CD14-positive monocyte (primary cell): ENCODE data around the gene AAR2. TPM values are rescaled to one million over a fixed set of nuclear protein-coding genes. Genes with fewer than 3 reads are reported as not detected.

ENCODE experiments used
- DNase-seq, 3 donors: peaks; one replicate each; pipeline ENCODE4 v3.0.0-alpha.2; 2011 to 2022
- H2AFZ ChIP-seq: 2 replicates; pipeline ENCODE4 v1.6.0; 2012; ENCODE audit warnings: mild to moderate bottlenecking, low read depth, low read length, inconsistent platforms; ENCODE audit not compliant: insufficient read depth, poor library complexity, severe bottlenecking
- H3K27ac ChIP-seq, 2 donors: 1 replicate in 1 of 2; 2 replicates in 1 of 2; pipeline ENCODE4 v1.5.1; 2012 to 2013; ENCODE audit warnings: low read length in 2 of 2, control low read depth in 1 of 2, inconsistent platforms in 1 of 2, low read depth in 1 of 2, mild to moderate bottlenecking in 1 of 2
- H3K27me3 ChIP-seq, 2 donors: one replicate each; pipeline versions ENCODE4 v1.6.0 to v1.6.1; 2011 to 2013; ENCODE audit warnings: low read length in 2 of 2; ENCODE audit not compliant: control insufficient read depth in 2 of 2, insufficient read depth in 2 of 2
- H3K36me3 ChIP-seq, 2 donors: replicated peaks in 1 of 2; 1 replicate in 1 of 2; 2 replicates in 1 of 2; pipeline versions ENCODE4 v1.5.1 to v1.6.1; 2012 to 2013; ENCODE audit warnings: low read length in 2 of 2, control low read depth in 1 of 2, inconsistent platforms in 1 of 2, mild to moderate bottlenecking in 1 of 2; ENCODE audit not compliant: insufficient read depth in 2 of 2, control insufficient read depth in 1 of 2
- H3K4me1 ChIP-seq, 2 donors: 1 replicate in 1 of 2; 2 replicates in 1 of 2; pipeline versions ENCODE4 v1.5.1 to v1.6.1; 2012 to 2013; ENCODE audit warnings: low read length in 2 of 2, control low read depth in 1 of 2, inconsistent platforms in 1 of 2, mild to moderate bottlenecking in 1 of 2, moderate library complexity in 1 of 2; ENCODE audit not compliant: insufficient read depth in 2 of 2, control insufficient read depth in 1 of 2
- H3K4me2 ChIP-seq: replicated peaks from 2 replicates; pipeline ENCODE3; 2012; ENCODE audit warnings: low read length, moderate library complexity, mild to moderate bottlenecking; ENCODE audit not compliant: poor library complexity, severe bottlenecking; ENCODE audit errors: extremely low read depth
- H3K4me3 ChIP-seq, 3 experiments: fragments of 200-600 bp in 1 of 3; sonication (generic) in 1 of 3; replicated peaks in 1 of 3; 1 replicate in 2 of 3; 2 replicates in 1 of 3; pipeline ENCODE4 v1.5.1; 2011 to 2013; ENCODE audit warnings: low read length in 3 of 3, mild to moderate bottlenecking in 3 of 3, control low read depth in 2 of 3, low read depth in 2 of 3, inconsistent platforms in 1 of 3, moderate library complexity in 1 of 3
- H3K79me2 ChIP-seq: 2 replicates; pipeline ENCODE4 v1.6.0; 2012; ENCODE audit warnings: mild to moderate bottlenecking, control low read depth, inconsistent platforms, low read length, moderate library complexity; ENCODE audit not compliant: insufficient read depth
- H3K9ac ChIP-seq: 2 replicates; pipeline ENCODE4 v1.6.0; 2017; ENCODE audit warnings: low read length, mild to moderate bottlenecking; ENCODE audit not compliant: insufficient read depth, poor library complexity, severe bottlenecking
- H3K9me3 ChIP-seq, 2 donors: replicated peaks in 1 of 2; 1 replicate in 1 of 2; 2 replicates in 1 of 2; pipeline versions ENCODE4 v1.5.1 to v1.6.1; 2012 to 2013; ENCODE audit warnings: low read length in 2 of 2, control low read depth in 1 of 2; ENCODE audit not compliant: control insufficient read depth in 1 of 2, insufficient read depth in 1 of 2
- H4K20me1 ChIP-seq: 2 replicates; pipeline ENCODE4 v1.6.0; 2012; ENCODE audit warnings: mild to moderate bottlenecking, low read length, control low read depth, moderate library complexity; ENCODE audit not compliant: insufficient read depth
- H3K27ac Mint-ChIP-seq, 7 donors: one replicate each; pipeline ENCODE4 v1.8.0; 2020; ENCODE audit warnings: mild to moderate bottlenecking in 7 of 7, mixed read lengths in 7 of 7, moderate library complexity in 6 of 7, inconsistent platforms in 2 of 7
- H3K27me3 Mint-ChIP-seq, 3 donors: one replicate each; pipeline ENCODE4 v1.8.0; 2021 to 2022; ENCODE audit warnings: low read depth in 3 of 3, mild to moderate bottlenecking in 3 of 3, mixed read lengths in 3 of 3, moderate library complexity in 3 of 3, inconsistent platforms in 1 of 3
- H3K36me3 Mint-ChIP-seq, 2 donors: one replicate each; pipeline ENCODE4 v1.8.0; 2020; ENCODE audit warnings: mixed read lengths in 2 of 2, inconsistent platforms in 1 of 2, mild to moderate bottlenecking in 1 of 2
- H3K4me1 Mint-ChIP-seq: one replicate; pipeline ENCODE4 v1.8.0; 2020; ENCODE audit warnings: mild to moderate bottlenecking, mixed read lengths
- H3K4me3 Mint-ChIP-seq, 2 donors: one replicate each; pipeline ENCODE4 v1.8.0; 2020; ENCODE audit warnings: mild to moderate bottlenecking in 2 of 2, mixed read lengths in 2 of 2, moderate library complexity in 1 of 2
- H3K9me3 Mint-ChIP-seq, 7 donors: one replicate each; pipeline ENCODE4 v1.8.0; 2020 to 2022; ENCODE audit warnings: mixed read lengths in 7 of 7, mild to moderate bottlenecking in 6 of 7, moderate library complexity in 6 of 7, inconsistent platforms in 2 of 7
- WGBS: methylation state at CpG from one replicate; pipeline ENCODE4 v1.1.5; 2013; ENCODE audit warnings: missing lambda C conversion rate; ENCODE audit not compliant: insufficient coverage; 5-methylcytosine and 5-hydroxymethylcytosine counted together
- intact Hi-C, 2 donors: fragments of 100-400 bp; cut with micrococcal nuclease; formaldehyde crosslinking; loops; one replicate each; pipeline versions ENCODE4 v1.15.0 to v1.15.1; 2023
- polyA plus RNA-seq, 3 donors: library from polyadenylated mRNA; depleted of rRNA in 1 of 3; unstranded in 2 of 3; stranded (reverse) in 1 of 3; fragments of 300-500 nt in 2 of 3; fragments of >200 nt in 1 of 3; fragmentation: Illumina TruSeq in 2 of 3; gene quantifications; 1 replicate in 2 of 3; 2 replicates in 1 of 3; pipeline ENCODE4 v1.2.3, GENCODE V29; 2012 to 2021
- TF ChIP-seq, protein P1 (sequence below): fragments of 200-600 bp; IDR thresholded peaks from one replicate; pipeline ENCODE4 v1.8.0; 2022; ENCODE audit warnings: antibody characterized with exemption, mild to moderate bottlenecking

AAR2 gene
- polyA plus RNA-seq, 3 donors = 9.1 to 48.8 (median 45.2) TPM

DNA sequence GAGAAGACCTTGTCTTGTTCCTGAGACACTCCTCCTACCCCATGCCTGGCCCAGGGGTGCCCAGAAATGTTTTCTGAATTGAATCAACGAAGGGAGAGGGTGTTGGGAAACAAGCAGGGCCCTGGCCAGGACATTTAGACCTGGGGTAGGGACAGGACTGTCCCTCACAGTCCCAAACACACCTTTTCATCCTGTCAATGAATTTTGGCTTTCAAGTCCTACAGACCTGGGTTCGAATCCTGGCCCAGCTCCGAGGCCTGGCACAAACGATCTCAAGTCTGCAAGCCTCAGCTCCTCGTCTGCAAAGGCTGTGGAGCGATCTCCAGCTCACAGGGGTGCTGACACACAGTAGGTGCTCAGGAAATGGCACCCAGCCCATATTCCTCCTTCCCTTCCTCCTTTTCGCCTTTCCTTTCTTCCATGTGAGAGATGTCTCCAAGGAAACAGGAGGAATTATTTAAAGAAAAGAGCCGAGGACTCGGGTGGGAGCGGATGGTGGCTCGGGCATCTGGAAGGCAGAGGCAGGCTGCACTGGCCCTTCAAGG is 62.6 kb downstream of the AAR2 start:
- TF ChIP-seq, protein P1, sequence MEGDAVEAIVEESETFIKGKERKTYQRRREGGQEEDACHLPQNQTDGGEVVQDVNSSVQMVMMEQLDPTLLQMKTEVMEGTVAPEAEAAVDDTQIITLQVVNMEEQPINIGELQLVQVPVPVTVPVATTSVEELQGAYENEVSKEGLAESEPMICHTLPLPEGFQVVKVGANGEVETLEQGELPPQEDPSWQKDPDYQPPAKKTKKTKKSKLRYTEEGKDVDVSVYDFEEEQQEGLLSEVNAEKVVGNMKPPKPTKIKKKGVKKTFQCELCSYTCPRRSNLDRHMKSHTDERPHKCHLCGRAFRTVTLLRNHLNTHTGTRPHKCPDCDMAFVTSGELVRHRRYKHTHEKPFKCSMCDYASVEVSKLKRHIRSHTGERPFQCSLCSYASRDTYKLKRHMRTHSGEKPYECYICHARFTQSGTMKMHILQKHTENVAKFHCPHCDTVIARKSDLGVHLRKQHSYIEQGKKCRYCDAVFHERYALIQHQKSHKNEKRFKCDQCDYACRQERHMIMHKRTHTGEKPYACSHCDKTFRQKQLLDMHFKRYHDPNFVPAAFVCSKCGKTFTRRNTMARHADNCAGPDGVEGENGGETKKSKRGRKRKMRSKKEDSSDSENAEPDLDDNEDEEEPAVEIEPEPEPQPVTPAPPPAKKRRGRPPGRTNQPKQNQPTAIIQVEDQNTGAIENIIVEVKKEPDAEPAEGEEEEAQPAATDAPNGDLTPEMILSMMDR = no peak
- Mint-ChIP-seq H3K36me3 (no peaks in the 10 kb centered on the region), H3K27ac (no peak overlapping the region), H3K27me3 (peaks cover 39 to 58% (median 39%) of the 10 kb centered on the region in 3 donors), H3K4me1 (peaks cover 5% of the 10 kb centered on the region), H3K9me3 (peaks cover 0 to 3% (median 0%) of the 10 kb centered on the region in 7 donors), H3K4me3 (no peak overlapping the region)
- Histone ChIP-seq H3K27ac (no peak overlapping the region), H3K4me3 (no peak overlapping the region), H3K79me2 (no peaks in the 10 kb centered on the region), H2AFZ (no peak overlapping the region), H3K36me3 (no peaks in the 10 kb centered on the region), H3K9ac (no peak overlapping the region), H3K27me3 (peaks cover 8 to 26% of the 10 kb centered on the region in 2 donors), H3K4me1 (no peaks in the 10 kb centered on the region), H3K9me3 (no peaks in the 10 kb centered on the region), H3K4me2 (no peak overlapping the region), H4K20me1 (no peaks in the 10 kb centered on the region)
- WGBS = 100% methylated on average over 4 of the region's 11 CpGs
- no peak for DNase-seq
- intact Hi-C loops = no loop called here

DNA sequence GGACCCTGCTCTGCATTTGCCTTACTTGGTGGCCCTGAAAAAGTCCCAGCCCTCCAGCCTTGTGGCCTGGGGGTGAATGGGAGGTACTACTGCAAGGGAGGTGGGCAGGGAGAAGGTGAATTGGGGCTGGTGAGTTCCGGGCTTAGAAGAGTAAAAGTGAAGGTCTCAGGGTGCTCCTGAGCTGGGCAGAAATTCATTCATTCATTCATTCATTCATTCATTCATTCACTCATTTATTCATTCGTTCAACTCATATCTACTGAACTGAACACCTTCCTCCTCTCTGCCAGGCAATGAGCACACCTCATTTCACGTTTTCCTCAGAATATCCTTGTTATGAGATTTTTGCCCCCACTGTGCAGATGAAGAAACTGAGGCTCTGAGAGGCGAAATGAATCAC is 63.2 kb downstream of the AAR2 start:
- peaks cover 10 to 32% of the 10 kb centered on the region in 2 donors for H3K27me3 ChIP-seq
- no peak for DNase-seq

More for the DNA sequence above, 63.2 kb downstream of the AAR2 start:
- Histone ChIP-seq H3K36me3 (no peaks in the 10 kb centered on the region), H3K27ac (no peak overlapping the region), H2AFZ (no peak overlapping the region), H3K4me3 (no peak overlapping the region), H4K20me1 (no peaks in the 10 kb centered on the region), H3K4me1 (no peaks in the 10 kb centered on the region), H3K9ac (no peak overlapping the region), H3K9me3 (no peaks in the 10 kb centered on the region), H3K4me2 (no peak overlapping the region), H3K79me2 (no peaks in the 10 kb centered on the region)
- Mint-ChIP-seq H3K9me3 (peaks cover 0 to 4% (median 0%) of the 10 kb centered on the region in 7 donors), H3K27me3 (peaks cover 39 to 60% (median 41%) of the 10 kb centered on the region in 3 donors), H3K27ac (no peak overlapping the region), H3K4me3 (peak overlapping the region in 1 of 2 donors; percentile 39), H3K36me3 (no peaks in the 10 kb centered on the region), H3K4me1 (peaks cover 5% of the 10 kb centered on the region)
- intact Hi-C loops = no loop called here
- WGBS = 100% methylated on average over 1 of the region's 4 CpGs
- TF ChIP-seq, protein P1 = no peak
